GM19463 (cell line): ENCODE measurements around the gene CCR5AS.
"Not testable (repeated sequence)": the region's sequence is repeated elsewhere in the genome, so short reads cannot be mapped to it uniquely, and the experiment has no call there.

Experiments used
- ATAC-seq: cut with Tn5 transposase; IDR thresholded peaks from one replicate; pipeline ENCODE4 v1.9.1; 2021; ENCODE audit warnings: mild to moderate bottlenecking, moderate library complexity; ENCODE audit not compliant: unreplicated experiment

Gene CCR5AS

GRCh38 chr3:46406443-46406787 is 451 bp downstream of the CCR5AS start:
- ATAC-seq = no peak

- ATAC-seq = no peak
These were observed 1.4 kb downstream of the CCR5AS start for GRCh38 chr3:46405301-46406019.

DNA sequence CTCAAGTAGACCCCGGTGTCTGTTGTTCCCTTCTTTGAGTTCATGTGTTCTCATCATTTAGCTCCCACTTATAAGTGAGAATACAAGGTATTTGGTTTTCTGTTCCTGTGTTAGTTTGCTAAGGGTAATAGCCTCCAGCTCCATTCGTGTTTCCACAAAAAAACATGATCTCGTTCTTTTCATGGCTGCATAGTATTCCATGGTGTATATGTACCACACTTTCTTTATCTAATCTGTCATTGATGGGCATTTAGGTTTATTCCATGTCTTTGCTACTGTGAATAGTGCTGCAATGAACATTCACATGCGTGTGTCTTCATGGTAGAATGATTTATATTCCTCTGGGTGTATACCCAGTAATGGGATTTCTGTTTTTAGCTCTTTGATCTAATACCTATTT is 4.0 kb downstream of the CCR5AS start:
- not testable (repeated sequence) for ATAC-seq

DNA sequence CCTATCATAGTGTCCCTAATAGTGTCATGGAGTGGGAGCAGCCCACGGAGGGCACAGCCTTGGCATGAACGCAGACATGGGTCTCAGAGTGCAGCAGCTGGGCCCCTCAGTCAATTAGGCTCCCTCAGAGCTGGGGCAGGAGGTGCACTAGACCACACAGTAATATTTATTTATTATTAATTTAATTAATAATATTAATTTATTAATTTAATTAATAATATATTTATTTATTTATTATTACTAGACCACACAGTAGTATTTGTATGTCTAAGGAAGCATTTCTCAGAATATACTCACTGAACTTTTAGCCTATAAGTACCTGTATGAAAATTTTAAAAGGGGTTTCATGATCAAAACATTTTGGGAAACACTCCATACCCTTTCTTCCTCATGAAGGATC is 5.3 kb downstream of the CCR5AS start:
- no peak for ATAC-seq

DNA sequence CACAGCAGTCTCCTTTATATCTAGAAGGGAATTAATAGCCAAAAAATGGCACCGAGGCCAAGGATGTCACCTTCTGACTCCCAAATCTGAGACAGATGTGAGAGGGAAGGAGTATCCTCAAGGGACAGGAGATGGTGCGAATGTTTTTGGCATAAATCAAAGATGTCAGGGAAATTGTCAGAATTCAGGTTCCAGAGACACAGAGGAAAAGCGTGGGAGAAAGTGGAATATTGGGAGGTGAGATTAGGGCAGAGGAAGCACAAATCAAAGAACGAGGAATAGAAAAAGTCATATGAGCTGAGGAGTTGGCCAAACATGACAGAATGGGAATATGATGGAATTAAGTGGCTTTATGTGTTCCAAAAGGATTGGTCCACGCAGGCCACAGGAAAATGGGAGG is 6.0 kb downstream of the CCR5AS start:
- no peak for ATAC-seq

GRCh38 chr3:46400000-46400734 is 6.7 kb downstream of the CCR5AS start:
- no peak for ATAC-seq

DNA sequence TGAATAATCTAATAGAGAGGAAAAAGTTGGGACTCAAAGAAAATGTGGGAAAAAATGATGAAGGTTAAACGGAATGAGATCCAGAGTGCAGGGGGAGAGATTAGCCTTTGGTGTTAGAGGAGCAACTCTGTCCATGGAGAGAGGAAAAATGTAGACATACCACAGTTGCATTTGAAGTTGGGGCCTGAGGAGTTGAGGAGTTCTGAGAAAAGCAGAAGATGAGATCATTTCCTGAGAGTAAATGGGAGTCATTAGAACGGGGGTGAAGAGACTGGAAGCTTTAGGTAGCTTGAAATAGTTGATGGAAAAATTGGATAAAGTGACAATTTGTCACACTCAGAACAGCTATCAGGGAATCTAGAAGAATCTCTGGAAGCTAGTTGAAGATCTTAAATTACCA is 7.3 kb downstream of the CCR5AS start:
- ATAC-seq = no peak

GRCh38 chr3:46399098-46399497 is 7.8 kb downstream of the CCR5AS start:
- no peak for ATAC-seq

GRCh38 chr3:46398186-46398955 is 8.5 kb downstream of the CCR5AS start:
- ATAC-seq = no peak

DNA sequence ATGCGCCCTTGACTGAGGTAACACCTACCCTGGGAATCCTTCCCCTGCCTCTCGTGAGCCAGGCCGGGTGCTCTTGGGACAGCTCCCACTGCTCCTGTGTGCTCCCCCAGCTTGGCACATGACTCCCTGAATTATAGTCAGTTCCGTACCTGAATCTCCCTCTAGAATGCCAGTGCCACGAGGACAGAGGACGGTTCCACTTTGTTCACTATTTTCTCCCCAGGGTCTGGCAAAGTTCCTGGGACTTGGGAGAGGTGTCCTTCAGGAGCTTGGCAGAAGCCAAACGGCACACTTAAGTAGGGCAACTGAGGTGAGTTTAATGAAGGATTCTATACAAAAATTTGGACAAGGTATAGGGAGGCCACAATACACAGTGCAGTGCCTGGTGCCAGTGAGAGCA is 9.8 kb downstream of the CCR5AS start:
- no peak for ATAC-seq

- no peak for ATAC-seq
These were observed 10.9 kb downstream of the CCR5AS start for GRCh38 chr3:46395766-46396530.

DNA sequence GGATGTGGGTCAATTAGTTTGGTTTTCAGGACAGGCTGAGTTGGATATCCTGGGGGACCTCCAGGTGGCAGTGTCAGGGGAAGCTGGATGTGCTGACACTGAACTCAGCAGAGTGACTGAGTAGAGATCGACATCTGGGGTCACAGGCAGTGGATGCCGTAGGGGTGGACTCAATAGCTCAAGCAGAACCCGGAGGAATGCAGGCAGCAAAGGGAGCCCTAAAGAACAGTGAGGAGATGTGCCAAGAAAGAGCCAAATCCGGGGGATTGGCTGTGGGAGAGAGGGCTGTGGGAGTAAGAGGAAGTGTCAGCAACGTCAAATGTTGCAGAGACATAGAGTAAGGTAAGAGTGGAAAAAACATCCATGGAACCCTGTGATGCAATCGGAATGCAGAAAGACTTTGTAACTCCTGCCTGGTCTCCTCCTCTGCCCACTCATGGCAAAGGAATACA is 11.6 kb downstream of the CCR5AS start:
- no peak for ATAC-seq

DNA sequence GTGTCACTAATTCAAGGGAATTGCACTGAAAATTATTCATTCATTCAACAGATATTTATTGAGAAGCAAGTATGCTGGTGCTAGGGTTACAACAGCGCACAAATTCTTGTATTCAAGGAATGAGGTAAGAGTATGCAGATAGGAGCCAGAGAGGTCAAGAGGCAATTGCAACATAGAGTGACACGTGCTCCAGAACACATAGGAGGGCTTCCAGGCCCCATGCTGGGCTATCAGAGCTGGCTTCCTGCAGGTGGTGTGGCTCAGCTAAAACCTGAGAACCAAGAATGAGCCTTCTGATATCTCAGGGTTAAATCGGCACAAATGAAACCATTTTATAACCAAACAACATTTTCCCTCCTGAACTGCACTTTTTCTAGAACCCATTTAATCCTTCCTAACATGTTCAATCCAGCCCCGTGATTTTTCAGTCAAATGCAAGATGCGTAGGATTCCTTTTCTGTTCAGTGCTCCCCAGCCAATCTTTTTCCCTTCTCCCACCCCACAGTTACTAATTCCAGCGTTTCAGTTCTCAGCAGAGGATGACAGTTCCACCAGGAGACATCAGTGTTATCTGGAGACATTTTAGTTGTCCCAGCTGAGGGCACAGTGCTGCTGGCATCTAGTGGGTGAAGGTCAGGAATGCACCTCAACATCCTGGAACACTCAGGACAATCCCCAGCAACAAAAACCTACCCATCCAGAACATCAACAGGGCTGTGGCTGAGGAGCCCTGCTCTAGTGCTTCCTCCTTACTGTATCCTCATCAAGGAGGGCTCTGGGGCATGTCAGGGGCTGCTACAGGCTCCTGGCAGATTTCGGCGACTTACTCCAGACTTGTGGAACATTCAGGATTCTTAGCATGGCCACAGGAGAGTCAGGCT is 13.1 kb downstream of the CCR5AS start:
- ATAC-seq = no peak

- ATAC-seq = no peak
These were observed 13.9 kb downstream of the CCR5AS start for GRCh38 chr3:46393011-46393410.

DNA sequence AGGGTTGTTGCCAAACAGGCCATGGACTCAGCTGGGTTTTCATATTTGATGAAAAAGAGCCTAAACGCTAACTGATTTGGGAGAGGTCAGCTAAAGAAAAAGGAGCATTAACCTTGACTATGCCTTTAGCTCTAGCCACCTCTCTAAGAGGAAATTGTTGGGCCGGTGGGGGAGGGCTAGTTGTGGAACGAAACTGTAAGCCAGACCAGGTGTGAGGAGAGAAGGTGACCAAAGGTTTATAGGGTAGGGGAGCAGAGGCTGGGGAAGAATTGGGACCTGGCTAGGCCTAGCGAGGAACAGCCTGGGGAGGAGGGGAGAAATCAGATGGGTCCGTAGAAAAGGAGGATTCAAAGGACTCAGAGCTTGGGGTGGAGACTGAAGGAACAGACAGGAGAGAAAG is 15.3 kb downstream of the CCR5AS start:
- not testable (repeated sequence) for ATAC-seq

DNA sequence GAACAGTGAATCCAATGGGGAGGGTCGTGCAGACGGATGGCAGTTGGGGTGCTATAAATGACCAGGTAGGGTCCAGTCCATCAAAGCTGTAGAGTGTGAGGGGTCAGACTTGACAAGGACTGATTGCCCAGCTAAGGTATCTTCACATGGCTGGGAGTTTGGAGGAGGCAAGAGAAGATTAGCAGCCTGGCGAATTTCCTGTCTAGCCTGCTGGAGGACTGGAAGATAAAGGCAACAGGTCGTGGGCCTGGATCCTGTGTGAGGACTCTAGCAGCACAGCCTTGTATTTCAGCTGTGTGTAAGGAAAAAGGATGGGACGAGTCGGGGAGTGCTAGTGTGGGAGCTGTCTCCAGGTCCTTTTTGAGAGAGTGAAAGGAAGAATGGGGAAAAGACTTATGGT is 17.6 kb downstream of the CCR5AS start:
- no peak for ATAC-seq

DNA sequence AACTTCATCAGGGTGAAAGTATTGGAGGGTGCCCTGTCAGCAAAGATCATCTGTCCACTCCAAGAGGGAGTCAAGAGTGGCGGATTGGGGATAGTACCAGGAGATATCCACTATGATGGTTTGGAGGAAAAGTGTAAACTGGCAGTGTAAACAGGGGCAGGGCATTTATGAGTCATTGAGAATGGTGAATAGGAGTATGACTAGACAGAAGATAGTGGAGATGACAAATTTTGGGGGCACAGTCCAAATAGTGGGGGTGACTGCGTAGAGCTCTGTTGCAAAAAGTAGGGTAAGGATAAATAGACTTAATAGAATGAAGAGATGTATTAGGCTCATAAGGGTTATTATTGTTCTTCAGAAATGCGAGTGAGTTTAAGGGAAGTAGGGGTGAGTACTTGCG is 18.0 kb downstream of the CCR5AS start:
- not testable (repeated sequence) for ATAC-seq

GRCh38 chr3:46386205-46386604 is 20.7 kb downstream of the CCR5AS start:
- no peak for ATAC-seq

DNA sequence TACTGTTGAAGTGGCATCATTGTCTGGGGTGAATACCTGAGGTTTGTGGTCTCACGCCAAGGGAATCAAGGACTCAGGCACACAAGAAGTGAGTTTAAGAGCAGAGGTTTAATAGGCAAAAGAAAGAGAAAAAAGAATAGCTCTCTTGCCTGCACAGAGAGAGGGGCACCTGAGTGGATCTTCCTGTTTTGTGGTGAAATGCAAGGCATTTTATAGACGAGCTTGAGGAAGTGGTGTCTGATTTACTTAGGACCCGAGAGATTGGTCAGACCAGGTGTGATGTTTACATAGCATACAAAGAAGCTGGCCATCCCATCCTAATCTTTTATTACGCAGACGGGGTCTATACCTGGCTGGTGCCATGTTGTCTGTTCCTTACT is 22.9 kb downstream of the CCR5AS start:
- ATAC-seq = no peak
